ENCODE measurements around the gene NCAN.
A peak's percentile ranks its signal among the peaks of the same experiment; 100 is the strongest.
"Not testable (repeated sequence)": the region's sequence is repeated elsewhere in the genome, so short reads cannot be mapped to it uniquely, and the experiment has no call there.

The NCAN gene

GRCh38 chr19:19226204-19226603 lies 14.4 kb downstream of the NCAN start:
- DNase-seq: no peak

- no peak for DNase-seq
Observed at GRCh38 chr19:19226663-19227062, 14.9 kb downstream of the NCAN start.

GRCh38 chr19:19227217-19227616 lies 15.5 kb downstream of the NCAN start:
- no peak for DNase-seq

- DNase-seq: no peak
Observed at GRCh38 chr19:19229701-19230100, 17.9 kb downstream of the NCAN start.

GRCh38 chr19:19230999-19231398 lies 19.2 kb downstream of the NCAN start:
- no peak for DNase-seq

- DNase-seq: peak; percentile 70
Observed at GRCh38 chr19:19232261-19232721, 20.5 kb downstream of the NCAN start.

- DNase-seq: no peak
Observed at GRCh38 chr19:19234220-19234816, 22.6 kb downstream of the NCAN start.

GRCh38 chr19:19236173-19236572 lies 24.4 kb downstream of the NCAN start:
- DNase-seq: no peak

GRCh38 chr19:19238126-19238894 lies 26.6 kb downstream of the NCAN start:
- no peak for DNase-seq

GRCh38 chr19:19239675-19240074 lies 27.9 kb downstream of the NCAN start:
- DNase-seq: no peak

- DNase-seq: no peak
Observed at GRCh38 chr19:19240476-19240875, 28.7 kb downstream of the NCAN start.

GRCh38 chr19:19250196-19250801 lies 38.5 kb downstream of the NCAN start:
- DNase-seq: no peak

GRCh38 chr19:19253409-19253808 lies 41.7 kb downstream of the NCAN start:
- not testable (repeated sequence) for DNase-seq

- DNase-seq: no peak
Observed at GRCh38 chr19:19256072-19256969, 44.6 kb downstream of the NCAN start.

GRCh38 chr19:19257137-19257536 lies 45.4 kb downstream of the NCAN start:
- no peak for DNase-seq

- no peak for DNase-seq
Observed at GRCh38 chr19:19257836-19258588, 46.3 kb downstream of the NCAN start.

GRCh38 chr19:19258589-19259338 lies 47.0 kb downstream of the NCAN start:
- no peak for DNase-seq

GRCh38 chr19:19259741-19260140 lies 48.0 kb downstream of the NCAN start:
- peak; percentile 85 for DNase-seq

GRCh38 chr19:19260417-19261214 lies 48.9 kb downstream of the NCAN start:
- DNase-seq: no peak

- no peak for DNase-seq
Observed at GRCh38 chr19:19261350-19262189, 49.8 kb downstream of the NCAN start.

Data from DMS 273 treated with DMSO at 0.1 percent for 48 hours (cell line).